Esophagus squamous epithelium (tissue), 4 donors: ENCODE measurements around the gene IFI27L2.

ENCODE experiments used
- POLR2A ChIP-seq, 4 donors: fragments of 450-650 bp; IDR thresholded peaks; one replicate each; pipeline ENCODE4 v1.6.1; 2017; ENCODE audit warnings: antibody characterized with exemption in 4 of 4, mild to moderate bottlenecking in 4 of 4, moderate library complexity in 3 of 4
- TF ChIP-seq, protein P1 (sequence below), 6 experiments: fragments of 450-650 bp in 4 of 6; fragments of 200-600 bp in 2 of 6; sonication (generic) in 2 of 6; IDR thresholded peaks; one replicate each; pipeline ENCODE4 v1.5.1; 2016 to 2019; ENCODE audit warnings: antibody characterized with exemption in 6 of 6, mild to moderate bottlenecking in 4 of 6, moderate library complexity in 4 of 6

- TF ChIP-seq, protein P1, sequence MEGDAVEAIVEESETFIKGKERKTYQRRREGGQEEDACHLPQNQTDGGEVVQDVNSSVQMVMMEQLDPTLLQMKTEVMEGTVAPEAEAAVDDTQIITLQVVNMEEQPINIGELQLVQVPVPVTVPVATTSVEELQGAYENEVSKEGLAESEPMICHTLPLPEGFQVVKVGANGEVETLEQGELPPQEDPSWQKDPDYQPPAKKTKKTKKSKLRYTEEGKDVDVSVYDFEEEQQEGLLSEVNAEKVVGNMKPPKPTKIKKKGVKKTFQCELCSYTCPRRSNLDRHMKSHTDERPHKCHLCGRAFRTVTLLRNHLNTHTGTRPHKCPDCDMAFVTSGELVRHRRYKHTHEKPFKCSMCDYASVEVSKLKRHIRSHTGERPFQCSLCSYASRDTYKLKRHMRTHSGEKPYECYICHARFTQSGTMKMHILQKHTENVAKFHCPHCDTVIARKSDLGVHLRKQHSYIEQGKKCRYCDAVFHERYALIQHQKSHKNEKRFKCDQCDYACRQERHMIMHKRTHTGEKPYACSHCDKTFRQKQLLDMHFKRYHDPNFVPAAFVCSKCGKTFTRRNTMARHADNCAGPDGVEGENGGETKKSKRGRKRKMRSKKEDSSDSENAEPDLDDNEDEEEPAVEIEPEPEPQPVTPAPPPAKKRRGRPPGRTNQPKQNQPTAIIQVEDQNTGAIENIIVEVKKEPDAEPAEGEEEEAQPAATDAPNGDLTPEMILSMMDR (IDR thresholded peaks at IDR 0.05): no peak
- no peak for TF ChIP-seq POLR2A (IDR thresholded peaks at IDR 0.05)
Measured at GRCh38 chr14:94170136-94170535, 40.7 kb upstream of the IFI27L2 start.
